ENCODE data around the gene DEPP1. TPM values are rescaled to one million over a fixed set of nuclear protein-coding genes. Genes with fewer than 3 reads are reported as not detected.
"Not testable (repeated sequence)": the region's sequence is repeated elsewhere in the genome, so short reads cannot be mapped to it uniquely, and the experiment has no call there.

The DEPP1 gene, protein sequence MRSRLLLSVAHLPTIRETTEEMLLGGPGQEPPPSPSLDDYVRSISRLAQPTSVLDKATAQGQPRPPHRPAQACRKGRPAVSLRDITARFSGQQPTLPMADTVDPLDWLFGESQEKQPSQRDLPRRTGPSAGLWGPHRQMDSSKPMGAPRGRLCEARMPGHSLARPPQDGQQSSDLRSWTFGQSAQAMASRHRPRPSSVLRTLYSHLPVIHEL
- 25.7 and 53.0 TPM in 2 replicates for total RNA-seq (ENCODE audit: low replicate concordance)
- long read RNA-seq, transcript DEPP1-201 (2 exons, 2,120 nt), result major isoform, 32 of 39 reads
- long read RNA-seq, partial matches to known transcripts, result 0 of 39 reads
- long read RNA-seq, other reads (novel, unspliced or antisense), result 7 of 39 reads

DNA sequence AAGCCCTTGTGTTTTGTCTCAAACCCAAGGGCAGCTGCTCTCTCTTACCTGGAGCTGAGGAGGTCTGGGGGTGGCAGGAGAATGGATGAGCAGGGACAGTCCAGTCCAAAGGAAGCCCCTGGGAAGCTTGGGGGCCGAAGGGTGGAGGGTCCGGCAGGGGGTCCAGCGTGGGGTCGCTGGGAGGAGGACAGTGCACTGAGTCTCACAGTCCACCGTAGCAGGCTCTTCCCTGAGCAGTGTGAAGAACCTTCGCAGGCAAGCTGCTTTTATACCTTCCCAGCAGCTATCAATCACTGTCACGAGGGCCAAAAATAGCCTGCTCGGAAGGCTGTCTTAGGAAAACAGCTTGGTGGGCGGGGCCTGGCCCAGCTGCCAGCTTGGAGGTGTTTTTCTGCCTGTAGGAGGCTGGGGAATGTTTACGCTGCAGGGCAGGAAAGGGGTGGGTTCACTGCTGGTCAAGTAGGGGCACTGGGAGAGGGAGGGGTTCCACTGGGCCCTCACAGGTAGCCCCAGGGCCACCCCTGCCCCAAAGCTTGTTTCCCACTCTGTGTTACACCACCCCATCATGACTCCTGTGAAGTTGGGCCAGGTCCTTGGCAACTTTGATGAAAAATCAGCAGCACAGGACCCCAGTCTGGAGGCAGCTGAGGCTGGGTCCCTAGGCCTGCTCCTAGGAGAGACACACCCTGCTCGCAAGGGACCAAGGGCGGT is at the start of gene DEPP1:
Gene DEPP1, minus strand, starts transcription at position 240 of the 711 bp plus-strand sequence. CDS start 779 bp downstream, outside the sequence.
- H3K4me3 Mint-ChIP-seq, result peak within 1 kb of the TSS; percentile 89
- DNase-seq (ENCODE audit: extremely low spot score, unreplicated experiment), result peak; percentile 87
- peaks cover 3% of the 10 kb centered on the region for H3K36me3 Mint-ChIP-seq
- H3K9me3 Mint-ChIP-seq, result no peaks in the 10 kb centered on the region
- H3K27ac Mint-ChIP-seq, result peak within 1 kb of the TSS; percentile 99
- TF ChIP-seq, protein P1, sequence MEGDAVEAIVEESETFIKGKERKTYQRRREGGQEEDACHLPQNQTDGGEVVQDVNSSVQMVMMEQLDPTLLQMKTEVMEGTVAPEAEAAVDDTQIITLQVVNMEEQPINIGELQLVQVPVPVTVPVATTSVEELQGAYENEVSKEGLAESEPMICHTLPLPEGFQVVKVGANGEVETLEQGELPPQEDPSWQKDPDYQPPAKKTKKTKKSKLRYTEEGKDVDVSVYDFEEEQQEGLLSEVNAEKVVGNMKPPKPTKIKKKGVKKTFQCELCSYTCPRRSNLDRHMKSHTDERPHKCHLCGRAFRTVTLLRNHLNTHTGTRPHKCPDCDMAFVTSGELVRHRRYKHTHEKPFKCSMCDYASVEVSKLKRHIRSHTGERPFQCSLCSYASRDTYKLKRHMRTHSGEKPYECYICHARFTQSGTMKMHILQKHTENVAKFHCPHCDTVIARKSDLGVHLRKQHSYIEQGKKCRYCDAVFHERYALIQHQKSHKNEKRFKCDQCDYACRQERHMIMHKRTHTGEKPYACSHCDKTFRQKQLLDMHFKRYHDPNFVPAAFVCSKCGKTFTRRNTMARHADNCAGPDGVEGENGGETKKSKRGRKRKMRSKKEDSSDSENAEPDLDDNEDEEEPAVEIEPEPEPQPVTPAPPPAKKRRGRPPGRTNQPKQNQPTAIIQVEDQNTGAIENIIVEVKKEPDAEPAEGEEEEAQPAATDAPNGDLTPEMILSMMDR (conservative IDR thresholded peaks at IDR 0.05), result peak; percentile 52
- H3K27me3 Mint-ChIP-seq, result no peaks in the 10 kb centered on the region
- H3K4me1 Mint-ChIP-seq (ENCODE audit: unreplicated experiment), result peaks cover 41% of the 10 kb centered on the region

DNA sequence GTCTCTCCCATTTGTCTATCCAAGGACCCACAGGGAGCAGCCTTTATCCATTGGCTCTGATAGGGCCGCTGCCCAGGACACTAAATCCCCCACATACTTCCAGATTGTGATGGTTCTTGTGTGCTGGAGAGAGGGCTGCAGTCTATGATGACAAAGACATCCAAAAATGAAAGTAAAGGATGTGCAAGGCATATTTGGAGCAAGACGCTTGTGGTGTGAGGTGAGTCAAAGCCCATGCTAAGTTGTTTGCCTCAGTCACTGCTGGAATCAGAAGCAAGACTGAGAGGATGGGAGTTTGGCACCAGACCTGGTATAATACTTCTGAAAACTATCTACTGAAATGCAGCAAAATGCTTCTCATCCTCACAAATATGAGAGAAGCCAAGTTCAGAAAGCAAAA is 44.8 kb upstream of the DEPP1 start:
- no peaks in the 10 kb centered on the region for H3K4me1 Mint-ChIP-seq (ENCODE audit: unreplicated experiment)
- peaks cover 4% of the 10 kb centered on the region for H3K27me3 Mint-ChIP-seq
- H3K9me3 Mint-ChIP-seq, result peaks cover 5% of the 10 kb centered on the region
- H3K27ac Mint-ChIP-seq, result no peak overlapping the region
- DNase-seq (ENCODE audit: extremely low spot score, unreplicated experiment), result no peak
- TF ChIP-seq, protein P1 (conservative IDR thresholded peaks at IDR 0.05), result no peak
- H3K4me3 Mint-ChIP-seq, result no peak overlapping the region
- H3K36me3 Mint-ChIP-seq, result no peaks in the 10 kb centered on the region

DNA sequence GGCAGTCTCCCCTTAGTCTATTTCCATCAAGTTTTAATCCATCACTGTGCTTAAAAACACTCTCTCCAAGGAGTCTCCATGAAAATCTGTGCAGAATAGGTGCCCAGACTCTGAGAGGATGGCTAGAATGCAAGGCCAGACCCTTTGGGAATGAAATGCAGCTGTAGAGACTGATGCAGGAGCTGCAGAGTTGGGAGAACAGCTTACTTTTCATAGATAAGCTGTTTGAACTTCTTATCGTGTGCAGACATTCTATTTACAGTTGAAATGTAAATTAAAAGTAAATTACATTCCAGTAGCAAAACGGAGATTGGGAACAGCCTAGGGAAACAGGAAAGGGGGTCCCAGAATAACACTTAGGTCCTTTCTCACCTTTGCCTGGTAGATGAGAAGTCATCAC is 37.0 kb upstream of the DEPP1 start:
- H3K36me3 Mint-ChIP-seq, result no peaks in the 10 kb centered on the region
- TF ChIP-seq, protein P1 (conservative IDR thresholded peaks at IDR 0.05), result no peak
- no peak for DNase-seq (ENCODE audit: extremely low spot score, unreplicated experiment)
- H3K4me1 Mint-ChIP-seq (ENCODE audit: unreplicated experiment), result no peaks in the 10 kb centered on the region
- no peak overlapping the region for H3K4me3 Mint-ChIP-seq
- H3K9me3 Mint-ChIP-seq, result no peaks in the 10 kb centered on the region
- no peaks in the 10 kb centered on the region for H3K27me3 Mint-ChIP-seq
- no peak overlapping the region for H3K27ac Mint-ChIP-seq

DNA sequence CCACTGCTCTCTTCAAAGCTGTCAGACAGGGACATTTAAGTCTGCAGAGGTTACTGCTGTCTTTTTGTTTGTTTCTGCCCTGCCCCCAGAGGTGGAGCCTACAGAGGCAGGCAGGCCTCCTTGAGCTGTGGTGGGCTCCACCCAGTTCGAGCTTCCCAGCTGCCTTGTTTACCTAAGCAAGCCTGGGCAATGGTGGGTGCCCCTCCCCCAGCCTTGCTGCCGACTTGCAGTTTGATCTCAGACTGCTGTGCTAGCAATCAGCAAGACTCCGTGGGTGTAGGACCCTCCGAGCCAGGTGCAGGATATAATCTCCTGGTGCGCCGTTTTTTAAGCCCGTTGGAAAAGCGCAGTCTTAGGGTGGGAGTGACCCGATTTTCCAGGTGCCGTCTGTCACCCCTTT is 35.9 kb upstream of the DEPP1 start:
- not testable (repeated sequence) for H3K27me3 Mint-ChIP-seq; H3K4me1 Mint-ChIP-seq (ENCODE audit: unreplicated experiment); H3K4me3 Mint-ChIP-seq; H3K9me3 Mint-ChIP-seq; H3K27ac Mint-ChIP-seq; DNase-seq (ENCODE audit: extremely low spot score, unreplicated experiment); H3K36me3 Mint-ChIP-seq

DNA sequence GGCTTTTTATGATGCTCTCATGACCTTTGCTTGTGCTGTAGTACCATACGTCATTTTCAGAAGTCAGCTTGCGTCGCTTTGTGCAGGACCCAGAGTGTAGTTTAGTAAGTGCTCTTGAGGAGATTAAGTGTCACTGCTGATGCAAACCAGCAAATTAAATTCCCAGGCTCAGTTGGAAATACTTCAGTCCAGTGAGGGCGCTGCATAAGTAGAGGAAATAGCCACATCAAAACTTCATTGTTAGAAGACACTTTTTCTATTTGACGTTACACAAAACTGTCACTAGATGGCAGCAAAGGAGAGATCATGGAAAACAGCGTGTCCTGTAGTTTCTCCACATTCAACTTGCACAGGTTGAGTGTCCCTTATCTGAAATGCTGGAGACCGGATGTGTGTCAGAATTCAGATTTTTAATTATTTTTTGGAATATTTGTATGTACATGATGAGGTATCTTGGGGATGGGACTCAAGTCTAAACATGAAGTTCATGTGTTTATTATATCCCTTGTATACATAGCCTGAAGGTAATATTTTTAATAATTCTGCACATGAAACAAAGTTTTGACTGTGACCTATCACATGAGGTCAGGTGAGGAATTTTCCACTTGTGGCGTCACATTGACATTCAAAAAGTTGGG is 30.0 kb upstream of the DEPP1 start:
- H3K4me1 Mint-ChIP-seq (ENCODE audit: unreplicated experiment), result no peaks in the 10 kb centered on the region
- no peak overlapping the region for H3K27ac Mint-ChIP-seq
- H3K36me3 Mint-ChIP-seq, result peaks cover 24% of the 10 kb centered on the region
- TF ChIP-seq, protein P1 (conservative IDR thresholded peaks at IDR 0.05), result peak; percentile 90
- DNase-seq (ENCODE audit: extremely low spot score, unreplicated experiment), result no peak
- H3K4me3 Mint-ChIP-seq, result no peak overlapping the region
- no peaks in the 10 kb centered on the region for H3K27me3 Mint-ChIP-seq
- H3K9me3 Mint-ChIP-seq, result no peaks in the 10 kb centered on the region
